H9 (cell line): ENCODE results near the gene GLT1D1. TPM values are rescaled to one million over a fixed set of nuclear protein-coding genes. Genes with fewer than 3 reads are reported as not detected.

Experiments
- DNase-seq: peaks from one replicate; pipeline ENCODE4 v3.0.0-alpha.2; 2017
- H2AFZ ChIP-seq: one replicate; pipeline ENCODE4 v1.6.1; 2013; ENCODE audit warnings: mild to moderate bottlenecking, low read length, control low read depth, moderate library complexity
- H2AK5ac ChIP-seq: 2 replicates; pipeline ENCODE4 v1.6.1; 2013; ENCODE audit warnings: low read length, control low read depth, mixed read lengths; ENCODE audit not compliant: insufficient read length
- H2BK120ac ChIP-seq: one replicate; pipeline ENCODE4 v1.6.1; 2013; ENCODE audit warnings: low read depth, mild to moderate bottlenecking, low read length, control low read depth, inconsistent platforms; ENCODE audit not compliant: poor library complexity, severe bottlenecking
- H2BK12ac ChIP-seq: 2 replicates; pipeline ENCODE4 v1.6.1; 2013; ENCODE audit warnings: low read length, control low read depth, mixed read lengths, low read depth; ENCODE audit not compliant: insufficient read length
- H2BK15ac ChIP-seq: 2 replicates; pipeline ENCODE4 v1.6.1; 2013; ENCODE audit warnings: low read depth, low read length, control low read depth
- H2BK20ac ChIP-seq: one replicate; pipeline ENCODE4 v1.6.1; 2013; ENCODE audit warnings: low read depth, mild to moderate bottlenecking, low read length, control low read depth, inconsistent platforms; ENCODE audit not compliant: poor library complexity, severe bottlenecking
- H2BK5ac ChIP-seq: 2 replicates; pipeline ENCODE4 v1.6.1; 2013; ENCODE audit warnings: low read length, control low read depth, mixed read lengths; ENCODE audit not compliant: insufficient read length
- H3K14ac ChIP-seq: 2 replicates; pipeline ENCODE4 v1.6.1; 2013; ENCODE audit warnings: low read length, control low read depth; ENCODE audit not compliant: insufficient read depth
- H3K18ac ChIP-seq: 2 replicates; pipeline ENCODE4 v1.6.1; 2013; ENCODE audit warnings: low read depth, mild to moderate bottlenecking, mixed read lengths, low read length, control low read depth; ENCODE audit not compliant: insufficient read length
- H3K23ac ChIP-seq: 2 replicates; pipeline ENCODE4 v1.6.1; 2013; ENCODE audit warnings: low read length, control low read depth, mixed read lengths, low read depth; ENCODE audit not compliant: insufficient read length
- H3K23me2 ChIP-seq: 2 replicates; pipeline ENCODE4 v1.6.1; 2013; ENCODE audit warnings: low read depth, mild to moderate bottlenecking, mixed read lengths, low read length, control low read depth; ENCODE audit not compliant: insufficient read length, poor library complexity, severe bottlenecking
- H3K27ac ChIP-seq: 2 replicates; pipeline ENCODE4 v1.5.1; 2013; ENCODE audit warnings: low read length, control low read depth, mixed read lengths, low read depth; ENCODE audit not compliant: insufficient read length
- H3K27me3 ChIP-seq: 2 replicates; pipeline ENCODE4 v1.6.1; 2013; ENCODE audit warnings: low read length, control low read depth, inconsistent platforms; ENCODE audit not compliant: insufficient read depth
- H3K4ac ChIP-seq: 2 replicates; pipeline ENCODE4 v1.6.1; 2013; ENCODE audit warnings: low read depth, mild to moderate bottlenecking, control low read depth, inconsistent platforms, low read length, moderate library complexity
- H3K4me1 ChIP-seq: 2 replicates; pipeline ENCODE4 v1.6.1; 2013; ENCODE audit warnings: low read length, control low read depth, inconsistent platforms; ENCODE audit not compliant: insufficient read depth
- H3K4me2 ChIP-seq: 2 replicates; pipeline ENCODE4 v1.6.1; 2013; ENCODE audit warnings: low read length, control low read depth, mixed read lengths; ENCODE audit not compliant: insufficient read length, insufficient read depth
- H3K56ac ChIP-seq: 2 replicates; pipeline ENCODE4 v1.6.1; 2013; ENCODE audit warnings: low read depth, mild to moderate bottlenecking, mixed read lengths, low read length, control low read depth; ENCODE audit not compliant: insufficient read length
- H3K79me1 ChIP-seq: 2 replicates; pipeline ENCODE4 v1.6.1; 2013; ENCODE audit warnings: low read depth, mild to moderate bottlenecking, moderate library complexity, low read length, control low read depth, inconsistent platforms; ENCODE audit not compliant: insufficient read depth, poor library complexity, severe bottlenecking
- H3K79me2 ChIP-seq: 2 replicates; pipeline ENCODE4 v1.6.1; 2013; ENCODE audit warnings: low read length, control low read depth, inconsistent platforms; ENCODE audit not compliant: insufficient read depth
- H3K9ac ChIP-seq: 2 replicates; pipeline ENCODE4 v1.6.1; 2013; ENCODE audit warnings: low read length, control low read depth, mixed read lengths; ENCODE audit not compliant: insufficient read length; ENCODE audit errors: extremely low read depth
- H3K9me3 ChIP-seq: one replicate; pipeline ENCODE4 v1.6.1; 2013; ENCODE audit warnings: low read depth, low read length, inconsistent platforms; ENCODE audit not compliant: control insufficient read depth
- H3T11ph ChIP-seq: one replicate; pipeline ENCODE4 v1.6.1; 2013; ENCODE audit warnings: mild to moderate bottlenecking, low read length, control low read depth, inconsistent platforms
- H4K20me1 ChIP-seq: one replicate; pipeline ENCODE4 v1.6.1; 2013; ENCODE audit not compliant: control insufficient read depth, insufficient read length, insufficient read depth
- H4K5ac ChIP-seq: 2 replicates; pipeline ENCODE4 v1.6.1; 2013; ENCODE audit warnings: low read depth, mild to moderate bottlenecking, mixed read lengths, low read length, control low read depth; ENCODE audit not compliant: insufficient read length
- H4K8ac ChIP-seq: replicated peaks from 2 replicates; pipeline ENCODE4 v1.6.1; 2013; ENCODE audit warnings: low read length, control low read depth, mixed read lengths, low read depth; ENCODE audit not compliant: insufficient read length
- H4K91ac ChIP-seq: 2 replicates; pipeline ENCODE4 v1.6.1; 2013; ENCODE audit warnings: low read depth, mild to moderate bottlenecking, moderate library complexity, mixed read lengths, low read length, control low read depth; ENCODE audit not compliant: insufficient read length
- H3K27ac Mint-ChIP-seq, 3 experiments: 2 replicates in 2 of 3; 3 replicates in 1 of 3; pipeline ENCODE4 v1.8.0; 2020 to 2021; ENCODE audit warnings: mixed read lengths in 3 of 3, mild to moderate bottlenecking in 1 of 3, moderate library complexity in 1 of 3
- H3K27me3 Mint-ChIP-seq: 2 replicates; pipeline ENCODE4 v1.8.0; 2021; ENCODE audit warnings: low read depth, mild to moderate bottlenecking, moderate library complexity, mixed read lengths
- H3K36me3 Mint-ChIP-seq, 3 experiments: 2 replicates in 2 of 3; 3 replicates in 1 of 3; pipeline ENCODE4 v1.8.0; 2020 to 2021; ENCODE audit warnings: low read depth in 3 of 3, mixed read lengths in 3 of 3; ENCODE audit not compliant: insufficient read depth in 1 of 3
- H3K4me1 Mint-ChIP-seq, 2 experiments: 2 replicates each; pipeline ENCODE4 v1.8.0; 2020; ENCODE audit warnings: mixed read lengths in 2 of 2
- H3K4me3 Mint-ChIP-seq, 2 experiments: 2 replicates in 1 of 2; 3 replicates in 1 of 2; pipeline ENCODE4 v1.8.0; 2020 to 2021; ENCODE audit warnings: mild to moderate bottlenecking in 2 of 2, mixed read lengths in 2 of 2, moderate library complexity in 1 of 2
- H3K9me3 Mint-ChIP-seq, 2 experiments: 2 replicates in 1 of 2; 3 replicates in 1 of 2; pipeline ENCODE4 v1.8.0; 2020; ENCODE audit warnings: mild to moderate bottlenecking in 2 of 2, mixed read lengths in 2 of 2, moderate library complexity in 1 of 2
- CTCF ChIP-seq: fragments of 200-600 bp; sonication (generic); conservative IDR thresholded peaks from 3 replicates; pipeline ENCODE4 v1.8.0; 2021; ENCODE audit warnings: antibody characterized with exemption, mild to moderate bottlenecking
- WGBS: extraction: QIAGEN DNeasy Blood & Tissue Kit; methylation state at CpG from one replicate; pipeline ENCODE4 v1.1.7; 2013; ENCODE audit warnings: missing lambda C conversion rate, low lambda C conversion rate, mixed read lengths; ENCODE audit not compliant: insufficient read length; ENCODE audit errors: extremely low coverage; 5-methylcytosine and 5-hydroxymethylcytosine counted together
- total RNA-seq: library from RNA; stranded (reverse); gene quantifications from 2 replicates; pipeline ENCODE4 v1.2.1, GENCODE V29; 2021

GLT1D1 gene
- total RNA-seq, 1 experiment from 2014 or later: 7.0 TPM

GRCh38 chr12:128933926-128934325, 80.6 kb downstream of the GLT1D1 start:
- H3K14ac ChIP-seq: no peak overlapping the region
- no peaks in the 10 kb centered on the region for H3K23me2 ChIP-seq
- H4K5ac ChIP-seq: no peak overlapping the region
- H3K79me1 ChIP-seq: no peaks in the 10 kb centered on the region
- H2BK12ac ChIP-seq: no peak overlapping the region
- Mint-ChIP-seq H3K4me1 (peaks cover 11 to 18% of the 10 kb centered on the region in 2 experiments), H3K9me3 (no peaks in the 10 kb centered on the region), H3K27ac (no peak overlapping the region), H3K36me3 (no peaks in the 10 kb centered on the region), H3K27me3 (peaks cover 2% of the 10 kb centered on the region; the same call in 1 of the 2 replicates), H3K4me3 (no peak overlapping the region)
- H3T11ph ChIP-seq: no peak overlapping the region
- H3K4me2 ChIP-seq: no peak overlapping the region
- H3K4ac ChIP-seq: no peak overlapping the region
- no peak overlapping the region for H2AK5ac ChIP-seq
- no peak overlapping the region for H2BK5ac ChIP-seq
- no peak overlapping the region for H4K8ac ChIP-seq
- H3K27me3 ChIP-seq: no peaks in the 10 kb centered on the region
- DNase-seq: no peak
- no peaks in the 10 kb centered on the region for H3K4me1 ChIP-seq
- H3K27ac ChIP-seq: no peak overlapping the region
- H3K23ac ChIP-seq: no peak overlapping the region
- no peak overlapping the region for H4K91ac ChIP-seq
- TF ChIP-seq CTCF: no peak
- H2BK20ac ChIP-seq: no peak overlapping the region
- H2AFZ ChIP-seq: no peak overlapping the region
- H3K9me3 ChIP-seq: no peaks in the 10 kb centered on the region
- no peak overlapping the region for H3K56ac ChIP-seq
- H3K9ac ChIP-seq: no peak overlapping the region
- H4K20me1 ChIP-seq: no peaks in the 10 kb centered on the region
- no CpG with 5 or more reads among the region's 7 CpGs for whole genome bisulfite sequencing
- H2BK15ac ChIP-seq: no peak overlapping the region
- no peak overlapping the region for H3K18ac ChIP-seq
- no peak overlapping the region for H2BK120ac ChIP-seq
- H3K79me2 ChIP-seq: no peaks in the 10 kb centered on the region
